Activated CD4-positive, alpha-beta T cell treated with anti-CD3 and anti-CD28 coated beads, Interleukin-2, amount 50 U/mL, for 4 hours (primary cell): ENCODE data around the gene TMEM179.
A peak's percentile ranks its signal among the peaks of the same experiment; 100 is the strongest.
"Not testable (repeated sequence)": the region's sequence is repeated elsewhere in the genome, so short reads cannot be mapped to it uniquely, and the experiment has no call there.

ENCODE experiments used
- DNase-seq, 2 experiments: peaks; one replicate each; pipeline ENCODE4 v3.0.0-alpha.2; 2020

Gene TMEM179

GRCh38 chr14:104604458-104605449 lies at the start of gene TMEM179:
Gene TMEM179, minus strand, starts transcription at chr14:104604772. Its CDS starts 31 bp downstream, at chr14:104604741.
- DNase-seq: no peak

GRCh38 chr14:104654119-104654518 lies 49.5 kb upstream of the TMEM179 start:
- no peak for DNase-seq

- not testable (repeated sequence) for DNase-seq
Measured at GRCh38 chr14:104653130-104653920, 48.8 kb upstream of the TMEM179 start.

GRCh38 chr14:104652386-104652785 lies 47.8 kb upstream of the TMEM179 start:
- no peak for DNase-seq

DNA sequence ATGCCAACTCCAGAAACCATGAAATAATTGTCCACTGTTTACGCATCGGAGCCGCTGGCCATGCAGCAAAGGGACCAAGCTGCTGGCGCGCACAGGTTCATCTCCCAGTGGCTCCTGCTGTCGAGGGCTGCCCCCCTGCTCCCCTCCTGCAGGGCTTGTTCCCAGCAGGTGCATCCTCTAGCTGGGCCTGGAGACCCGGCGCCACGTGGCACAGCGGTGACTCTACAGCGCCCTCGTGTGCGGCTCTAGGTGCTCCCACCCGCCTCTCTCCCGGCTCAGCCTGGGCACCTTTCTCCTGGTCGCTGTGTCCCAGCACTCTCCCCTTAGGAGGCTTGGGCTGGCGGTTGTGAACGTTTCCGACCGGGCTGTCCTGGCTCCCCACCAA lies 47.3 kb upstream of the TMEM179 start:
- DNase-seq: no peak

- no peak for DNase-seq
Measured at GRCh38 chr14:104650981-104651875, 46.7 kb upstream of the TMEM179 start.

GRCh38 chr14:104650057-104650980 lies 45.7 kb upstream of the TMEM179 start:
- peak; percentile 57 to 63 for DNase-seq

GRCh38 chr14:104647467-104648043 lies 43.0 kb upstream of the TMEM179 start:
- no peak for DNase-seq

- no peak for DNase-seq
Measured at GRCh38 chr14:104644656-104645378, 40.2 kb upstream of the TMEM179 start.

- DNase-seq: no peak
Measured at GRCh38 chr14:104644091-104644635, 39.6 kb upstream of the TMEM179 start.

GRCh38 chr14:104643306-104643705 lies 38.7 kb upstream of the TMEM179 start:
- no peak for DNase-seq

DNA sequence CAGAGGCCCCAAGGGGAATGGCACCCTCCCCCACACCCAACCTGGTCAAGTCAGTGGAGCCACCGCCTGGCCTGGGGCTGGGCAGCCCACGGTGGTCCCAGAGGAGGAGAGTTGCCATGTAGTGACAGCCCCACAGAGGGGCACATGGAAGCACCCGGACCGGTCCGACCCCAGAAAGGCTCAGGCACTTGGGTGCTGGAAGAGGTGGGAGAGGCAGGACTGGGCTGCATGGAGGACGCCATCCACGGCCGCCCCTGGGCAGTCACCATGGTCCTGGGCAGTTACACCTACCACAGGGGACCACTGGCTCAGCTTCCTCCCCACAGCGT lies 37.9 kb upstream of the TMEM179 start:
- DNase-seq: no peak

GRCh38 chr14:104641753-104642539 lies 37.4 kb upstream of the TMEM179 start:
- no peak for DNase-seq

DNA sequence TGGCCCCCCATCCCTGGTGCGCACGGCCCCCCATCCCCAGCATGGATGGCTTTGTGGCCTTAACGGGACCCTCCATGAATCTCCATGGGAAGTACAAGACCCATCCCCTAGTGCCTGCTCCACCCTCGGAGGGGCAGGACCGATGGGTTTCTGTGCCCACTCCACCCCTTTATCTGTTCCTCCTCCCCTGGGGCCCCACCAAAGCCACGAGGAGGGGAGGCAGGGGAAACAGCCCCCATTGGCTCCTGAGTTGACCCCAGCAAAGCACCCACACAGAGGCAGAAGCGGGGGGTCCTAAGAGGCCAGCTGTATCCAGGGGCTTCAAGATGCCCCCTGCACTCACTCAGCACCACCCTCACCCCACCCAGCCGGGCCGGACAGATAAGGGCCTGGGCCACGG lies 36.1 kb upstream of the TMEM179 start:
- no peak for DNase-seq

GRCh38 chr14:104639885-104640548 lies 35.4 kb upstream of the TMEM179 start:
- DNase-seq: peak; percentile 24 to 32

GRCh38 chr14:104639471-104639870 lies 34.9 kb upstream of the TMEM179 start:
- DNase-seq: no peak

DNA sequence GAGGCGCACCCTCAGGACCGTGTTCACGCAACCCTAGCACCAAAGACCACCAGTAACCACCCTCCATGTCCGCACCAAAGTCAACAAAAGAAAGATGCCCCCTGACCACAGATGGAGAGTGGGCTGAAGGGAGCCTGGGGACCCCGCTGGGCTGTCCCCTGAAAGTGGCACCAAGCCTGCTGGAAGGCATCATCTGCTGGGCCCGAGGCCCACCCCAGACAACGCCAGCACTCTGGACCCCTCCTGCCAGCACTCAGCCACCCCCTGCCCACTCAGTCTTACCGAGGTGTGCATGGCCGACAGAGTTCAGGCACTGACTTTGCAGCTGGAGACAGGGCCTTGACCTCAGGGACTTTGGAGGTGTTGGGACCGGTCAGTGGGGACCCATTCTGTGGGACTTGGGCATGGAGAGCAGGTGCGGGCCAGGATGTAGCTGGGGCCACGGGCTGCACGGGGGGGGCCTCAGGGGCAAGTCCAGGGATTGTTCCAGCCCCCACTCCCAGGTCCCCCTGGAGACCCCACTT lies 34.4 kb upstream of the TMEM179 start:
- no peak for DNase-seq

- DNase-seq: no peak
Measured at GRCh38 chr14:104638190-104638589, 33.6 kb upstream of the TMEM179 start.
